ENCODE data around the gene HOXA5.

Gene HOXA5

DNA sequence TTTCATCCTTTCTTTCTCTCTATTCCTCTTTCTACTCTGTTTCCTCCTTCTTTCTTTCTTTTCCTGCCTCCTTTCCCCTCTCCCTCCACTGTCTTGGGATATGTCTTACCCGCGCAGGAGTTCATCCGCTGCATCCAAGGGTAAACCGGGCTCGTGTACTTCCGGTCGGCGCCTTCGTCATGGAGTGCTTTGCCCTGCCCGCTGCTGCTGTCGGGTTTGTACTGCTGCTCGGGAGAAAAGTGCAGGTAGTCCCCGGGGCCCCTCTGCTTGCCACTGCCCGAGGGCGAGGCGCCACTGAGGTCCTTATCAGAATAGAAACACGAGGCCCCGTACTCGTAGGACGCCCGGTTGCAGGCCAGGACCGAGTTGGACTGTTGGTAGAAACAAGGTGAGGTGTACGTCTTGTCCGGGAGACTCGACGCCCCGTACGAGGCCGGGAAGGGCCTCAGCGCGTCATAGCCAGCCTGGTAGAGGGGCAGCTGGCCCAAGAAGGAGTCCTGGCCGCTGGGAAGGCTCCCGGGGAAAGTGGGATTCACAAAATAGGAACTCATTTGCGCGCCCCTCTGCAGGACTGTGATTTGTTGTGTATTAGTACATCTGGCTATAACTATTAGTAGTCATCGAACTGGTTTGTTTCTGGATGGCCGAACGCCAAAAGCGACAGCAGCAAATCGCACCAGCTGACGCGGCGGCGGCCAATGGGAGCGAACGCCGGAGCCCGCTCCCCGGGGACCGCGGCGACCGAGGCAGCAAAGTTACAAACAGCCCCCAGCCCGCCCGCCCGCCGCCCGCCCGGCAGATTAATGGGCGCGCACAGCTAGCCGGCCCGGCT is 3.9 kb upstream of the HOXA5 start, which contains the start of gene HOXA6:
TSS of gene HOXA6 (minus strand) at position 576 of the 832 bp plus-strand sequence. CDS start at position 551, 25 bp downstream.
- DNase-seq: no peak

DNA sequence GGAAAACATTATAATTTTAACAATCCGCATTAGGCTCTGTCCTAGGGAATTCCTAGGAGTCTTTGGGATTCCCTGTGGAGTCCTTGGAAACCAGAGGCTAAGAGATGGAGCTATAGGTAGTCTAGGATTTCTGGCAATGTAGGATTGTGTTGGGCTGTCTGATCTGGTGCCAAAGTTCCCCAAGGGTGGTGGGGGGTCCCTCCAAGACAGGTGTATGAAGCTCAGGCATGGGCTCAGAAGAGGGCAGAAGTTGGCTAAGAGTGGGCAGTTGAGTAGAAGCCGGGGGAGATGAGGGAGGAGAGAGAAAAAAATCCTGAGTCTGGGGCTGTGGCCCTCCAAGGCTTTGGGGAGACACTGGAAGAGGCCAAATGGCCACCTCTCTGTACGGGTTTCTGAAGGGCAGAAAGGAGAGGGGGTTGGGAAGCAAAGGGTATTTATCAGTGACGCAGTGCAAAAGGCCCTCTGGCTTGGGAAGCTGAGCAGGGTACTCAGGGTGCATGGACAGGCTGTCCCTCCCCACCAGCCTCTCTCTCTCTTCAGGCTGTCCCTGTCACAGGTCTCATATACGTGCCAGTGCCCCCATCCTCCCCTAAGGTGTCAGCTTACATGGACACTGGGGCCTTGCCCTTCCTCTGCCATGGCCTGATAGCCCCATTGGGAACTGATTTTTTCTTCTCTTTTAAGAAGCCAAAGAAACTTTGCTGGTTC is 3.2 kb upstream of the HOXA5 start:
- no peak for DNase-seq

DNA sequence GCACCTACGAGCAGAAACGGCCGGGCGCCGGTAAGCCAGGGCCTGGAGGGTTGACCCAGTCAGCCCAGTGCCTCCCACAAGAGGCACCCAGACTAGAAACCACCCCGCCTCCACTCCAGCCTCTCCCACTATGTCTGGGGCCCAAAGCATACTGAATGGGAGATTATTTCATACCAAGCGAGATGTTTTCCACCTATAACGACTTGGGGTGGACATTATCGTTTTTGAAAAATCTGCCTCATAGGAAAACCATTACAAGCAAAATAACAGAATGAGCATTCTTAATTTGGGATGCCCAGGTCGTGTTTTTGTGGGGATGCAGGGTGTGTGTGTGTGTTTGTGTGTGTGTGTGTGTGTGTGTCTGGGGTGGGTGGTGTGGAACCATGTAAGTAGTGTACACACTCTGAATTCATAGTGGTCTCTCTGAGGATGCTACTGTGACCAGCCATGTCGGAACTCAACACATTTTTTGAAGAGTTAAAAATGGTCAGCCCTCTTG is 2.5 kb upstream of the HOXA5 start:
- DNase-seq: no peak

DNA sequence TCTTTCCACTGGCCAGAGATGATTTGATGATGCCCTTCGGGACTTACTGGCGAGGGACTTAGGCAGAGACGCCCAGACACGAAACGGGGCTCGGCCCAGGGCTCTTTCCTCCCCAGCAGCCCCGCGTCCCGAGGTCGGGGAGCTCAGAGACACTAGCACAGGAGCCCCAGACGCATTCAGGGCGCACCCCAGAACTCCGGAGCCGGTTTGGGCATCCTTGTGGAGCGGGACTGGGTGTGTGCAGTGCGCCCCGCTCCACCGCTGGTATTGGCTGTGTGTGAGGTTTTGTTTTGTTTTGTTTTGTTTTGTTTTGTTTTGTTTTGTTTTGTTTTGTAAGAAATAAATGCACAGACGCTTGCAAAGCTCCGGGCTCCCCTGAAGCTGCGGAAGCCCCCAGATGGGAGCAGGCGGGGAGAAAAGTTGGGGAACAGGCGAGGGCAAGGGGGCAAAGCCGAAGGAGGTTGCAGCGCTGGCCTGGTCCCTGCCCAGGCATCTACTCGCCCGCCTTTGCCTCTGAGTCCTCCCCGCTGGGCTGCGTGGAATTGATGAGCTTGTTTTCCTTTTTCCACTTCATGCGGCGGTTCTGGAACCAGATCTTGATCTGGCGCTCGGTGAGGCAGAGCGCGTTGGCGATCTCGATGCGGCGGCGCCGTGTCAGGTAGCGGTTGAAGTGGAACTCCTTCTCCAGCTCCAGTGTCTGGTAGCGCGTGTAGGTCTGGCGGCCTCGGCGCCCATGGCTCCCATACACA is 1.9 kb upstream of the HOXA5 start:
- no peak for DNase-seq

DNA sequence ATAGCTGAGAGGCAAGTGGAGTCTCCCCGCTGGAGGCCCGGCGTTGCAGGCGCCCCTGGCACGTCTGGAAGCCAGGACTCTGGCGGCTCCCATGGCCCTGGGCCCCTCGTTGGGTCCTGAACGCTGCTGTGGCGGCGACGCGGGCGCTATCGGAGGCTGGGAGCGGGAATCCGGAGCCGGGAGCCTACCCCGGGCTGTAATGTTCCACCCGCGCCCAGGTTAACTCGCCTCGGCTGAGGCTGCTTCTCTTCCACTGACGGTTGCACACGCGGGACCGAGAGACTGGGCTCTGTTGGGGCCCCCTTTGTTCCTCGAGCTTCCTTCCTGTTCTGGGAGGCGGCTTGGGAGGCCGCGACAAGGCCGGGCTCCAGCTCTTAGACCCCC is 1.3 kb upstream of the HOXA5 start:
- DNase-seq: no peak

DNA sequence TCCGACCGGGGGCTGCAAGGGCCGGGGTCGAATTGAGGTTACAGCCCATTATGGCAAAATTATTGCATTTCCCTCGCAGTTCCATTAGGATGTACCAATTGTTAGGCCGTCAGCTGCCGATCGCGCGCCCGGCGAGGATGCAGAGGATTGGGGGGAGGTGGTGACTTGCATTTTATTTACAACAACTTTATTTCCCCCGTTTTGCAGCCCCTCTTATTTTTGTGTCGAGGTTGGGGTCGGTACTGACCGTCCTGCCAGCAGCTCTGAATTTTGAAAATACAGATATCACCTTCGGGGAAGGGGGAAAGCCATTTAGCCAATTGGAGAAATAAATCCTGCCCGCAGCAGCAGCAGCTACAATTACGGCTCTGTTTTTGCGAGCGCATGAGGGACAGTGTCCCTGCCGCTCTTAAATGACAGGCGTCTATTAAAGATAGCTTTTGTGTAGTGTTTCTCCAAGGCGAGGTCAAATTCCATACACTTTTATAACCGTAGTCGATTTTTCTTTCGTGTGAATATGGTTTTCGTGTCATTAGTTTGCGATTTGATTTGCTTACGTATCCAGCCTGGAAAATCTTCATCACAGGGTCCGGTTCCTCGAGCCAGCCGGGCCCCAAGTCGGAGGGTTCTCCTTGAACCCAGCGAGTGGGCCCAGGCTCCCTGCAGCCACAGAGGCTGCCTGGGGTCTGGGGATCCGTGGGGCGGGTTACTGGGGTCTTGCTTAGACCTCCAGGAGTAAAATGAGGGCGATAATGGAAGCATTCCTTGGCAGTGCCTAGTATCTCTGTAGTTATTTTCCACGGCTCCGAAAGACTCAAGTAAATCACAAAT is 684 bp upstream of the HOXA5 start:
- DNase-seq: no peak

DNA sequence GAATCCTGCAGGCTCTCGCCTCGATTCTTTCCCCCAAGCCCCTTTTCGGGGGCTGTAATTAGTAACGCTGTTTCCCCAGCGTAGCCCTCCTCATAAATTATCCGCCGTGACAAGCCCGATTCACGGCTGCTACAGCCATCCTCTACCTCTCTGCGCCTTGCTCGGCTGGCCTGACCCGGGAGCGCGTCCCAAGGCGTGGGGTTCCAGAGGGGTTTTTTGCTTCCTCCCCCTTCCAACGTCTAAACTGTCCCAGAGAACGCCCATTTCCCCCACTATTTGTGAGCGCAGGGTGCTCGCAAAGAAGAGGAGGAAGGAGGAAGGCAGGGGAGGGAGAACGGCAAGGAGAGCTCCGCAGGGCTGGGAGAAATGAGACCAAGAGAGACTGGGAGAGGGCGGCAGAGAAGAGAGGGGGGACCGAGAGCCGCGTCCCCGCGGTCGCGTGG is 880 bp downstream of the HOXA5 start:
- no peak for DNase-seq

DNA sequence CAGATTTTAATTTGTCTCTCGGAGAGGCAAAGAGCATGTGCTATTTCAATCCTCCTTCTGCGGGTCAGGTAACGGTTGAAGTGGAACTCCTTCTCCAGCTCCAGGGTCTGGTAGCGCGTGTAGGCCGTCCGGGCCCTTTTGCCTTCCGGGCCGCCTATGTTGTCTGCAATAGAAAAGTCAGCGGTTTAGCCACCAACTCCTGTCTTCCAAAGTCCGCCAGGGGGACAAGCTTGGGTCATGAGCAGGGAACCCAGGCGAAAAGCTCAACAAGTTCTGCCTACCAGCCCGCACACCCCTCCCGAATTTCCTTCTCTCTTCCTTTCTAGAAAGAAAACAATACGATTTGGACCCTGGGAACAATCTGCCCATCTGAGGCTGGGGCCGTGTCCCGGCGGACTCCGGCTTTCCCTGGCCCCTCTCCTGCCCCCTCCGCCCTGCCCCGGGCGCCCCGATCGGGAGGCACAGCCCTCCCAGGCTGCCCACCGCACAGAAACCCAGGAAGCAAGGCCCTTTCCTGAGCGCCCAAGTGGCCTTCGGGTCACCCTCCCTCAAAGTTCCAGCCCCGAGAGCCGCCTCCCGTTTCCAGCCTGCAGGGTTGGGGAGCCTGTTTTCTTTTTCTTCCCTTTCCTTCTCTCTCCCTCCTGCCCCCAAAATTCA is 1.4 kb downstream of the HOXA5 start:
- no peak for DNase-seq

DNA sequence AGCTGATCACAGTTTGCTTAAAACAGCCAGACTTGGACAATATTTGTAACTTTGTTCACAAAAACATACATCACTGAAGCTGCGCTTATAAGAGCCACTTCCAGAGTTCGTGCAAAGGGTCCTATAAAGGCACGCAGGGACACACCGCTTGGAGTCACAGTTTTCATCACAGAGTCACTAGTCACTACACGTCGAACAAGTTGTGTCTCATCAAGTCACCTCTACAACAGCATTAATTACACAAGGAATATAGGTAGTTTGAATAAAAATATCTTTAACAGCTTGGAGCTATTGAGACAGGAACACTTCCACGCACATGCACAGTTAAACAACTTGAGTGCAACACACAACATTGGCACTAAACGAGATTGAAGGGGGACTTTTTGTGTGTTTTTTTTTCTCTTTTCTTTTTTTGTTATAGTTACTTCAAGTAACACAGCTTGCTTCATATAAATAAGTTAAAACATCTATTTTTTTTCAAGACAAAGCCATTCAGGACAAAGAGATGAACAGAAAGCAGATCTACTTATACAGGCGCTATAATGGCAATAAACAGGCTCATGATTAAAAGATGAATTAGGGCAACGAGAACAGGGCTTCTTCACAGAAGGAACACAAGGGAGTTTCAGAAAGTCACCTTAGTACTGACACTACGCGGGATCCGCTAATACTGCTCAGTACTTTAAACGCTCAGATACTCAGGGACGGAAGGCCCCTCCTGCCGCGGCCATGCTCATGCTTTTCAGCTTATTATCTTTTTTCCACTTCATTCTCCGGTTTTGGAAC is 2.2 kb downstream of the HOXA5 start:
- DNase-seq: no peak

DNA sequence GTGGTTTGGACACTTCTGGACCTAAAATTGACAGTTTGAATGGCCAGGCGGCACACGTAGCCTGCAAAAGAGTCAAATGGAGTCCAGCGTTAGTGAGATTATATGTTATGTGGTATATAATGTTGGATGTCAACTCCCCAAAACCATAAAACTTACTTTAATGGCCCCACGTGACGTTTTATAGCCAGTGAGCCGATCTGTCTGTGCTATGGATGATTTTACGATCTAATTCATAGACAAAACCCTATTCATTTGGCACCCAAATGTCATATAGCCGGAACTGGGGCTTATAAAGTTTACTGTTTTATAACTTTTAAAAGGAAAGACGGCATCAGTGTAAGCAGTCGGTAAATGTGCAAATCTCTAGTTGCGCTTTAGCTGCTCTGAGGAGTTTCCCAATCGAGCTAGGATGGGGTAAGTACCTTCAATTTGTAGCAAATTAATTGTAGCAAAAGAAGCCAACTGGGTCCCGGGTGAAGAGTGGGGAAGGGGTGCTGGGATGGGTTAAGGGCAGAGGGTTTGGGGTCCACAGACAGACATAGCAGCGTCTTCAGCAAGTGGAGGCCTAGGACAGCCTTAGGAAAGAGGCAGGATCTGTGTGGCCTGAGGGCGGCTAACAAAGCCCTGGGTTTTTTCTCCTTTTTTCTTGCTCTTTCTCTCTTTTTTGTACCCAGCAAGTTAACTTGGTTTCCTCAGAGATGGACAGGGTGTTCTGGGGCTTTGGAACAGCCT is 3.2 kb downstream of the HOXA5 start:
- DNase-seq: no peak

DNA sequence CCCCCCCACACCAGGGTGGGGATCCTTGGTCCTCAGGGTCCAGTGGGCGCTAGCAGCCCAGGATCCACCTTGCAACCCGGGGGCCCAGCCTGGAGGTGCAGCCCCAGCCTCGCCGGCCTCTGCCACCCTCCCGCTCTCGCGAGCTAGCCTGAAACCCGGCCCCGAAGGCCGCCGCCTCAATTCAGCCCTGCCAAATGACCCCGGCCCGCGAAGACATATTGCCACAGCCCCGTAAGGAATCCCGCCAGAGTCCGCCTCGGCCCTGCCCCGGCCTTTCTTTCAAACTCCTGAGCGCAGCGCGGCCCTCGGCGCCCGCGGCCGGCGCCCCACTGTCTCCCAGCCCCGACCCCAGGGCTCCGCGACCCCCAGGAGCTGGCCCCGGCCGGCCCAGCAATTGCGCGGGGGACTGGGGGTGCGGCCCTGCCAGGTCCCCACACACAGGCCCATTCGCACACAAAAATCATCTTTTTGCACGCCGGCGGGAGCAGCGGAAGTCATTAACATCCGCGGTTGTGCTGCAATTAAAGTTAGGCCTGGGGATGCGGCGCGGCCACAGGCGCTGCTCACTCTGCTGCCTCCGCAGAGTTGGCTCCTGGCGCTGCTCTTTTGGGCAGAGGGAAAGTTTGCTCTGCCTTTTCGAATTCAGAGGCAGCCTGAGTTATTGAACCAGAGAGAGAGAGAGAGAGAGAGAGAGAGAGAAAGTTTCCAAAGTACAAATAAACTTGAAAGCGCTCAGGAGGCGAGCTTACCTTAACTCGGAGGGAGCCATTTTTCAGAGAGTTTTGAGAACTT is 4.0 kb downstream of the HOXA5 start:
- DNase-seq: no peak

DNA sequence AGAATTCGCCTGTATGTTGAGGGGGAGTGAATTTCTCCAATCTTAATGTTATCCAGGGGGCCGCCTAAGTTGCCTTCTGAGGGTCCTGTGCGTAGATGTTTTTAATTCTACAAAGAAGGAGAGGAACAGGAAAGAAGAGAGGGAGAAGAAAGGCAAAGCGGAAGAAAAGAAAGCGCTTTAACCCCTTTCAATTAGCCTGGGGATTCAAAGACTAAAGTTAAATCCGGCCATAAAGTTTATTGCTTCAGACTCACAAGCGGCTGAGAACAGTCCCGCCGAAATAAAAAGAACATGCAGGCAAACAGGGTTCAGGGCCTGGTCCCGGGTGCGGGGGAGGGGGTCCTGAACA is 4.5 kb downstream of the HOXA5 start:
- DNase-seq: no peak

DNA sequence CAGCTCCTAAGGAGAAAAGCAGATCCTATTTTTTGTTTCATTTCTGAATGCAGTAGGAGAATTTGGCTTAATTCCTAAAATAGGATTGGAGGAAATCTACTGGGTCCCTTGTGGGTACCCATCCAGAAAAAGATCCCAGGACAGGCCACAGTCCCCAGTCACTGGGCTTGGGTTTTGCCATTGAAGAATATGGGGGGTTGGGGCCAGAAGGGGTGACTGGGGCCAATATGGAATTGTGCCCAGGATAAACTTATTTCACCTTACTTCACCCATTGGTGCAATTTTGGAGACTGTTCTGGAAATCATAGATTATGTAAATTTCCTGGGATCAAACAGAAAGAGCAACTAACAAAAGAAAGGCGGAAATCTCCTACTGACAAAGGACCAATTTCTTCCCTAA is 5.0 kb downstream of the HOXA5 start:
- DNase-seq: no peak

DNA sequence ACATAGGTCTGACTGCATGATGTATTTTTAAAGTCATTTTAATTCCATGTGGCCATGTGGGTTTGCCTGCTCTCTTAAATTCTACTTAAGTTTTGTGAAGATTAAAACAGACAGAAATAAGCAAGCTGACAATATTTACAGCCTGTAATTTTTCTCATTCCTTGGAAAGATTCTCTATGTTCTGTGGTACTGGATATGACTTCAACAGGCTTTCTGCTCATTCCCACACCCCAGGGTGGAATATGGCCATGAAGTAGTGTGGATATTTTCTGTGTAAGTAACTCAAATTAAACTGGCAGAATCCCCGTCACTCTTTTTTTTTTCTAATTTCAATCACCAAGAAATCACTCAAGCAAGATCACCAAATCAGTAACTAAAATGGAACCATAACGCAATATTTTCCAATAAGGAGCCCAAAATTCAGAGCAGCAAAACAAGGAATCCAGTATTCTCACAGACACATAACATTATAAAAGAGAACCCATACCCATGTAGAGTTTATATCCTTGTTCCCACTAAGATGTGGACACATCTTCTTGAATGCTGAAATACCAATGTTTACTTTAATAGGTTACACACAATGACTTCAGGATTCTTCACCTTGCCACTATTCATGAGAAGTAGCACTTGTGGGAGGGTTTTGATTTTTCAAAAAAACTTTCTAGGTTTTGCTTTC is 5.7 kb downstream of the HOXA5 start:
- DNase-seq: no peak

DNA sequence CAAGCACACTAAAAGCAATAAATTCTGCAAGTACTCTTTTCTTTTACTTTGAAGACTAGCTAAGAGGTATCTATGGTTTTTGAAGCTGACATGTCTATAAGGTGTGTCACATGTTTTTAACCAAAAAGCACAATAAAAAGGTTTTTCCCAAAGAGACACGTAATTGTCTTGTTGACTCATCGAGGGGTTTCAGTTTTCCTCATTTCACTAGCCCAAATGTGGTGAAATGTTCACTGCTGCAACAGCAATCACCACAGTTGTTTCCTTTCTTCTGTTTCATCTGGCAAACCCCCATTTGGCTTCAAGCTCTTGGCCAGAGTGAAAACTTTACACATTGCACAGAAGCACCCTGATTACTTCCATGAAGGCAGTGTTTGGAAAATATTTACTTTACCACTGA is 9.1 kb downstream of the HOXA5 start:
- no peak for DNase-seq

DNA sequence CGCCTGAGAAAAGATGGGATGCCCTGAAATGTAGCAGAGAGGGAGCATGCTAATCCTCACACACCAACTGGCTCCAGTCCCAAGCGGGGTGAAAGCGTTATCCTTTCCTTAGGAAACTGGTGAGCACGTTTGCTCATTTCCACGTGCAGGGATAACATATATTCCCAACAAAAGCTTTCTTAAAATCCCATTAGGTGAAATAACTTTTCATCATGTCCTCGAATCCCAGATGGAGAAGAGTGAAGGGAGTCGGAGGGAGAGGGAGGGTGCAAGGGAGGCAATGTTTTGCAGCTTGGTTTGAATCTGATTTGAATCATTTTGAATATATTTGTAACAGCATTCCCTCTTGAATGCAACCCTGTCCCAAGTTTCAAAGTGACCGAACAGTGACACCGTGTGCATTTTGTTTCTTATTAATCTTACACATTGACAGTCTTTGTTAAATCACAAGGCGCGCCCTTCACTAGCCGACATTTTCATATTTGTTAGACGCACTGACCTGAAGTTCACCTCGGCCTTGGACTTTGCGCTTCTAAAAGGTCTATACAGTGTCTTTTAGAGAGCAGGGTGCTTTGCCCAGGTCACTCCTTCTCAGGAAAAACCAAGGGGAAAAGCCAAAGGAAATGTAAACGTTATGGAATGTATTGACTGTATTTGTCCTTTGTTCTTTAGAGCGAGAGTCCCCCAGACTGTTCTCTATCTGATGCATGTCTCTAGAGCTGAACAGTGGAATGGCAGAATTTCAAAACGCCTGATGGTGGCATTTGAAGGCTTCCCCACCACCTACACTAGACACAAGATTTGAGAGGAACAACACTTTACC is 9.9 kb downstream of the HOXA5 start:
- no peak for DNase-seq

DNA sequence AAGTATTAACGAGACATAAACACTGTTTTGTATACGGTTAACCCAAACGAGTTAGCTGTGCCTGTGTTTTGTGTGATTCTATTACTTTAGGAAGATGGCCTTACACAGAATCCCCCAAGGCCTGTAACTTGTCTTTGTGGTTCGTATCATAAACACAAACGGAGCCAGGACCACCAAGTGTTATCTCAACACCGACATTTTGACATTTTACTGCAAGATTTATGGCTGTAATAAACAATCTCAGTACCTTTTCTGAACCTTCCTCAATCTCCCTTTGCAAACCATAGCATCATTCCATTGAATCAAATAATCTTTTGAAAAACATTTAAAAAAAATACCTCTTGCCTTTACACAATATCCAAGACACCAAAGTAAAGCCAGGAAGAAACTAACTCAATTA is 10.5 kb downstream of the HOXA5 start:
- DNase-seq: no peak

DNA sequence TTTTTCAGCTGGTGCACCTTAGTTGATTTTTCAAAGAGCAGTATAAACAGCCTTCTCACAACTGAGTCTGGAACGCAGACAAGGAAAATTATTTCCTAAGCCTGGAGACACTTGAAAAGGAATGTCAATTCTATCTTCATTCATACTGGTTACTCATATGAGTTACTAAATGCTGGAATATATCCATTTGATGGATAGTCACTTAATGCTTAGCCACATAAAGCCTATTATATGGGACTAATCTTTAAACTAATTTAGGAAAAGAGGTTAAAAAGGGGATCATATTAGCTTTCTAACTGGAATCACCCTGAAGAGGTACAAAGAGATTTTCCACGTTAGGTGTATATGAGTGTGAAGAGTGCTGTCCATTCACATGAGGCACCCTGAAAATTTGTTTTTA is 11.3 kb downstream of the HOXA5 start:
- no peak for DNase-seq

Measured in hematopoietic multipotent progenitor cell treated with erythropoietin and hydrocortisone succinate and interleukin-3 and kit ligand, for 6 days (in vitro differentiated cells).